Calu3 (cell line): ENCODE results near the gene PXK. TPM values are rescaled to one million over a fixed set of nuclear protein-coding genes. Genes with fewer than 3 reads are reported as not detected.

Experiments
- BruUV-seq: library from RNA; stranded (reverse); fragments of 400-500 nt; replicated peaks from 2 replicates; lab custom pipeline; 2021; lab: Mats Ljungman, UMichigan
- CTCF ChIA-PET: fragments of 300-600 bp; sonication (Branson Sonifier 250); formaldehyde crosslinking; loops from one replicate; lab custom pipeline; 2022; ENCODE audit warnings: antibody characterized with exemption; lab: Charles Lee
- DNase-seq: peaks from one replicate; pipeline ENCODE4 v3.0.0; 2022
- H3K27ac Mint-ChIP-seq: one replicate; pipeline ENCODE4 v1.8.0; 2022; ENCODE audit warnings: mixed read lengths; ENCODE audit not compliant: unreplicated experiment
- H3K27me3 Mint-ChIP-seq: one replicate; pipeline ENCODE4 v1.8.0; 2022; ENCODE audit warnings: mixed read lengths; ENCODE audit not compliant: unreplicated experiment
- H3K36me3 Mint-ChIP-seq: one replicate; pipeline ENCODE4 v1.8.0; 2022; ENCODE audit warnings: mild to moderate bottlenecking, moderate library complexity, mixed read lengths; ENCODE audit not compliant: insufficient read depth, unreplicated experiment
- H3K4me1 Mint-ChIP-seq: one replicate; pipeline ENCODE4 v1.8.0; 2022; ENCODE audit warnings: mild to moderate bottlenecking, low read depth, mixed read lengths; ENCODE audit not compliant: unreplicated experiment
- H3K4me3 Mint-ChIP-seq: one replicate; pipeline ENCODE4 v1.8.0; 2022; ENCODE audit warnings: mild to moderate bottlenecking, low read depth, moderate library complexity, mixed read lengths; ENCODE audit not compliant: unreplicated experiment
- H3K9me3 Mint-ChIP-seq: one replicate; pipeline ENCODE4 v1.8.0; 2022; ENCODE audit warnings: low read depth, mixed read lengths; ENCODE audit not compliant: unreplicated experiment
- CTCF ChIP-seq: fragments of 200-600 bp; IDR thresholded peaks from one replicate; pipeline ENCODE4 v1.8.0; 2022; ENCODE audit warnings: antibody characterized with exemption; ENCODE audit not compliant: unreplicated experiment
- intact Hi-C: fragments of 100-400 bp; cut with micrococcal nuclease; formaldehyde crosslinking; loops from one replicate; pipeline ENCODE4 v1.10.0; 2022; ENCODE audit not compliant: unreplicated experiment
- total RNA-seq: library from RNA; stranded (reverse); gene quantifications from 2 replicates; pipeline ENCODE4 v1.2.3, GENCODE V29; 2022

The PXK gene
- total RNA-seq, 1 experiment from 2014 or later, result 8.6 TPM

- Mint-ChIP-seq H3K27ac (no peak overlapping the region), H3K4me1 (no peaks in the 10 kb centered on the region), H3K36me3 (no peaks in the 10 kb centered on the region), H3K27me3 (no peaks in the 10 kb centered on the region), H3K4me3 (no peak overlapping the region), H3K9me3 (no peaks in the 10 kb centered on the region)
- DNase-seq, result no peak
- CTCF ChIA-PET, result interaction anchor here (1.0 kb wide), 1 partner anchor 14 kb away, joined by 3 read pairs; the partner anchor contains the start of genes HTD2 and RPP14
- intact Hi-C loops, result no loop called here
- no peak for TF ChIP-seq CTCF
- no TSS peak for BruUV-seq
These were observed 40.9 kb upstream of the PXK start for GRCh38 chr3:58291671-58292338.

GRCh38 chr3:58292866-58293265, 39.8 kb upstream of the PXK start:
- Mint-ChIP-seq H3K27ac (no peak overlapping the region), H3K9me3 (no peaks in the 10 kb centered on the region), H3K4me3 (no peak overlapping the region), H3K36me3 (no peaks in the 10 kb centered on the region), H3K4me1 (no peaks in the 10 kb centered on the region), H3K27me3 (no peaks in the 10 kb centered on the region)
- CTCF ChIA-PET, result no interaction called here
- intact Hi-C loops, result no loop called here
- DNase-seq, result no peak
- no TSS peak for BruUV-seq
- TF ChIP-seq CTCF, result no peak

GRCh38 chr3:58293516-58293915, 39.2 kb upstream of the PXK start:
- no peak for TF ChIP-seq CTCF
- H3K9me3 Mint-ChIP-seq, result no peaks in the 10 kb centered on the region
- CTCF ChIA-PET, result interaction anchor here (1.0 kb wide), 1 partner anchor 106 kb away, joined by 4 read pairs; no protein-coding TSS in a partner anchor
- H3K27me3 Mint-ChIP-seq, result no peaks in the 10 kb centered on the region
- no peaks in the 10 kb centered on the region for H3K4me1 Mint-ChIP-seq
- no TSS peak for BruUV-seq
- H3K27ac Mint-ChIP-seq, result no peak overlapping the region
- no peaks in the 10 kb centered on the region for H3K36me3 Mint-ChIP-seq
- intact Hi-C loops, result no loop called here
- no peak overlapping the region for H3K4me3 Mint-ChIP-seq
- no peak for DNase-seq

GRCh38 chr3:58296269-58296668, 36.4 kb upstream of the PXK start:
- TF ChIP-seq CTCF, result no peak
- BruUV-seq, result no TSS peak
- H3K27me3 Mint-ChIP-seq, result peaks cover 5% of the 10 kb centered on the region
- no peaks in the 10 kb centered on the region for H3K9me3 Mint-ChIP-seq
- intact Hi-C loops, result no loop called here
- no peak for DNase-seq
- no peaks in the 10 kb centered on the region for H3K36me3 Mint-ChIP-seq
- CTCF ChIA-PET, result interaction anchor here (0.7 kb wide), 1 partner anchor 108 kb away, joined by 4 read pairs; no protein-coding TSS in a partner anchor
- no peaks in the 10 kb centered on the region for H3K4me1 Mint-ChIP-seq
- H3K4me3 Mint-ChIP-seq, result no peak overlapping the region
- no peak overlapping the region for H3K27ac Mint-ChIP-seq
